Vagina (tissue), 2 donors: ENCODE measurements around the gene PIGS. TPM values are rescaled to one million over a fixed set of nuclear protein-coding genes. Genes with fewer than 3 reads are reported as not detected.

ENCODE experiments used
- DNase-seq, 2 donors: peaks; one replicate each; pipeline ENCODE4 v3.0.0-alpha.2; 2017; ENCODE audit errors: extremely low spot score in 2 of 2
- H3K27ac ChIP-seq: fragments of 200-600 bp; sonication (generic); one replicate; pipeline ENCODE4 v1.5.1; 2019
- H3K27me3 ChIP-seq: fragments of 200-600 bp; sonication (generic); one replicate; pipeline ENCODE4 v1.5.1; 2019
- H3K36me3 ChIP-seq, 2 donors: fragments of 200-600 bp; sonication (generic); one replicate each; pipeline ENCODE4 v1.5.1; 2017 to 2019
- H3K4me1 ChIP-seq: fragments of 200-600 bp; sonication (generic); one replicate; pipeline ENCODE4 v1.5.1; 2019
- H3K4me3 ChIP-seq, 2 donors: fragments of 200-600 bp; sonication (generic); 1 replicate in 1 of 2; 2 replicates in 1 of 2; pipeline ENCODE4 v1.5.1; 2016 to 2019
- H3K9me3 ChIP-seq: fragments of 200-600 bp; sonication (generic); one replicate; pipeline ENCODE4 v1.5.1; 2019
- POLR2A ChIP-seq, 2 donors: fragments of 450-650 bp; IDR thresholded peaks; one replicate each; pipeline ENCODE4 v1.6.1; 2017; ENCODE audit warnings: antibody characterized with exemption in 2 of 2, mild to moderate bottlenecking in 2 of 2, moderate library complexity in 2 of 2
- POLR2AphosphoS5 ChIP-seq, 2 donors: sonication (generic); formaldehyde crosslinking; IDR thresholded peaks; one replicate each; pipeline ENCODE4 v1.9.0; 2017; ENCODE audit warnings: antibody characterized with exemption in 2 of 2, mild to moderate bottlenecking in 2 of 2, low read depth in 1 of 2; ENCODE audit not compliant: insufficient read depth in 1 of 2
- intact Hi-C: fragments of 100-400 bp; cut with DNase I; formaldehyde crosslinking; loops from one replicate; pipeline ENCODE4 v1.15.1; 2023
- total RNA-seq: library from RNA; depleted of rRNA; stranded (reverse); fragments of >200 nt; gene quantifications from one replicate; pipeline ENCODE4 v1.2.3, GENCODE V29; 2016
- TF ChIP-seq, protein P1 (sequence below), 3 experiments: fragments of 450-650 bp in 2 of 3; fragments of 200-600 bp in 1 of 3; sonication (generic) in 1 of 3; IDR thresholded peaks; one replicate each; pipeline ENCODE4 v1.5.1; 2017 to 2019; ENCODE audit warnings: antibody characterized with exemption in 3 of 3, mild to moderate bottlenecking in 2 of 3, moderate library complexity in 2 of 3

The PIGS gene
- total RNA-seq, 1 donor from 2014 or later = 22.8 TPM

DNA sequence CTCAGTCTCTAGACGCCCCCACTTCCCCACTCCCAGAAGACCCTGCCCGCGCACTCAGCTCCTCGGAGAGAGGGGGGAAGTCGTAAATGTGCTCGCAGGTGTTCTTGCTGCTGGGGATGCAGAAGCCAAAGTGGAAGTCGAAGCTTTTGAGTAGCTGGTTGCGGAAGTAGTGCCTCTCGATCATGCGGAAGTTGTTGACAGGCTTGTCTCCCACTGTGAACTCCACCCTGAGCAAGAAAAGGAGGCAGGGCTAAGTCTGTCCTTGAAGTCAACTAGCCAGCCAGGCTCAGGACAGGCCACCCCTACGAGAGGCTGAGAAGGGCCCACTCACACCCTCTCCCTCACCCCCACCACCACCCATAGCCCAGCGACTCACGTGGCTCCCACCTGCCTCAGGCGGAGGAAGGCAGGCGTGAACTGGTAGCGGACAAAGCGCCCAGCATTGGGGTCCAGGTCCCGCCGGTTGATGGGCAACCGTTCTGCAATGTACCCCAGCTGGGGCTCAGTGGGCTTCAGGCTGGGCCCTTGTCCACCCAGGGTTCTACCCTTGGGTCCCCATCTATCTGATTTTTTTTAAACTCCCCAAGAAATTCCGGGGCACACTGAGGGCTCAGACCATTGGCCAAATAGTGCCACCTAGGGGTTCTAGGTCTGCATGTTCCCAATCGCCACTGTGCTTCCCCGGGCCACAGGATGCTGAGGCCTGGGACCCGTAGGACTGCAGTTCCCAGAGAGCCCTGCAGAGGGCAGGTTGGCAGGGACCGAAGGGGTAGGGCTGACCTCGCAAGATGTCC is 23.5 kb downstream of the PIGS start:
- no peak for TF ChIP-seq POLR2A (IDR thresholded peaks at IDR 0.05)
- TF ChIP-seq, protein P1, sequence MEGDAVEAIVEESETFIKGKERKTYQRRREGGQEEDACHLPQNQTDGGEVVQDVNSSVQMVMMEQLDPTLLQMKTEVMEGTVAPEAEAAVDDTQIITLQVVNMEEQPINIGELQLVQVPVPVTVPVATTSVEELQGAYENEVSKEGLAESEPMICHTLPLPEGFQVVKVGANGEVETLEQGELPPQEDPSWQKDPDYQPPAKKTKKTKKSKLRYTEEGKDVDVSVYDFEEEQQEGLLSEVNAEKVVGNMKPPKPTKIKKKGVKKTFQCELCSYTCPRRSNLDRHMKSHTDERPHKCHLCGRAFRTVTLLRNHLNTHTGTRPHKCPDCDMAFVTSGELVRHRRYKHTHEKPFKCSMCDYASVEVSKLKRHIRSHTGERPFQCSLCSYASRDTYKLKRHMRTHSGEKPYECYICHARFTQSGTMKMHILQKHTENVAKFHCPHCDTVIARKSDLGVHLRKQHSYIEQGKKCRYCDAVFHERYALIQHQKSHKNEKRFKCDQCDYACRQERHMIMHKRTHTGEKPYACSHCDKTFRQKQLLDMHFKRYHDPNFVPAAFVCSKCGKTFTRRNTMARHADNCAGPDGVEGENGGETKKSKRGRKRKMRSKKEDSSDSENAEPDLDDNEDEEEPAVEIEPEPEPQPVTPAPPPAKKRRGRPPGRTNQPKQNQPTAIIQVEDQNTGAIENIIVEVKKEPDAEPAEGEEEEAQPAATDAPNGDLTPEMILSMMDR (IDR thresholded peaks at IDR 0.05) = peak; percentile 37 to 75 (median 53)
- Histone ChIP-seq H3K36me3 (peaks cover 0 to 12% of the 10 kb centered on the region in 2 donors), H3K4me3 (no peak overlapping the region), H3K9me3 (no peaks in the 10 kb centered on the region), H3K27ac (no peak overlapping the region), H3K4me1 (peaks cover 13% of the 10 kb centered on the region), H3K27me3 (no peaks in the 10 kb centered on the region)
- intact Hi-C loops = no loop called here
- DNase-seq = no peak

DNA sequence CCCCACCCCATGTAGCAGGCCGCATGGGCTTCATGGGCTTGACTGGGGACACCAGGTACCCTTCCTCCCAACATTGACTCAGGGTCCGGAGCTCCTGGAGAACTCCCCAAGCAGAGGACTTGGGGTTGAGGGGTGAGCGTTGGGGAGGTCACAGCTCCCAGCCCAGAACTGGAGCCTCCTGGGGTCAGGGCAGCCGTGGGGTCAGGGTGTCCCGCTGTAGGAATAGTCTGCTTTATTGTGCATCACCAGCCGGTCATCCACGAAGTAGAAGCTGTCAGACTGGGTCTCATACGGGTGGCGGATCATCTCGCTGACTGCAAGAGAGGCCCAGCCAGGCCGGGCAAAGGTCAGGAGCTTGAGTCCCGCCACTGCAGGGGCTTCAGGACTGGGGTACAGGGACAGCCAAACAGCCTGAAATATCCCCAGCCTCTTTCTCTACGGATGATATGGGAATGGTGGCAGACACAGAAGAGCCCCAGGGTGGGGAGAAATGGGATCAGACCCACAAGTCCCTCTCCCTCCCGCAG is 24.2 kb downstream of the PIGS start:
- H3K27me3 ChIP-seq = no peaks in the 10 kb centered on the region
- H3K4me3 ChIP-seq = no peak overlapping the region
- H3K4me1 ChIP-seq = peaks cover 13% of the 10 kb centered on the region
- peaks cover 0 to 12% of the 10 kb centered on the region in 2 donors for H3K36me3 ChIP-seq
- H3K27ac ChIP-seq = no peak overlapping the region
- intact Hi-C loops = no loop called here
- TF ChIP-seq, protein P1 (IDR thresholded peaks at IDR 0.05) = no peak
- no peak for TF ChIP-seq POLR2AphosphoS5 (IDR thresholded peaks at IDR 0.05; ENCODE audit: insufficient read depth in 1 of 2, low read depth in 1 of 2)
- TF ChIP-seq POLR2A (IDR thresholded peaks at IDR 0.05) = no peak
- no peaks in the 10 kb centered on the region for H3K9me3 ChIP-seq
- DNase-seq = no peak

DNA sequence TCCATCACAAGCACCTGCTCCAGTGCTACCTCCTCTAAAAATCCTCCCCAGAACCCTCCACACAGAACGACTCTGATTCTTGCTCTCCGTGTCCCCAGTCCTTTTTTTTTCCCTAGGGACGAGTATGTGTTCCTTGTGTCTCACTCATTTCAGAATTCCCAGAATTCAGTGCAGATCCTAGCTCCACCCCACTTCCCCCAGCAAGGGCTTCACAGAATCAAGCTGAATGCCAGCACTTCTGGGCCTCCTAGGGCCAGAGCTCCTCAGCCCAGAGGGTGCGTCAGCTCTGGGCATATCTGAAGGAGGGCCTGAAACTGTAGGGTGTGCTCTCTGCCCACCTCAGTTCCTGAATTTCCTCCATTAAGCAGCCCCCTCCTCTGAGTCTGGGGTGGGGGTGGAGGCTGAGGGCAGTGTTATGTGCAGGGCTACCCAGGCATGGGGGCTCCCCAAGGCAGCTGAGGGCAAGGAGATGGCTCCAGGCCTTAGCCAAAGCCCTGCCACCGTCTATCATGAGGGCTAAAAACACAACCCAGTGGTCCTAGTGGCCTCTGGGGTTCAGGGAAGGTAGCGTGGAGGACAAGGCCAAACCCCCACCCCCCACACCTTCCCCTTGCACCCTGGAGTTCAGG is 25.4 kb downstream of the PIGS start:
- Histone ChIP-seq H3K4me3 (no peak overlapping the region), H3K27ac (no peak overlapping the region), H3K4me1 (peaks cover 3% of the 10 kb centered on the region), H3K36me3 (peaks cover 0 to 12% of the 10 kb centered on the region in 2 donors), H3K27me3 (no peaks in the 10 kb centered on the region), H3K9me3 (no peaks in the 10 kb centered on the region)
- TF ChIP-seq, protein P1 (IDR thresholded peaks at IDR 0.05) = no peak
- no peak for TF ChIP-seq POLR2AphosphoS5 (IDR thresholded peaks at IDR 0.05; ENCODE audit: insufficient read depth in 1 of 2, low read depth in 1 of 2)
- no peak for TF ChIP-seq POLR2A (IDR thresholded peaks at IDR 0.05)
- no peak for DNase-seq
- intact Hi-C loops = no loop called here

DNA sequence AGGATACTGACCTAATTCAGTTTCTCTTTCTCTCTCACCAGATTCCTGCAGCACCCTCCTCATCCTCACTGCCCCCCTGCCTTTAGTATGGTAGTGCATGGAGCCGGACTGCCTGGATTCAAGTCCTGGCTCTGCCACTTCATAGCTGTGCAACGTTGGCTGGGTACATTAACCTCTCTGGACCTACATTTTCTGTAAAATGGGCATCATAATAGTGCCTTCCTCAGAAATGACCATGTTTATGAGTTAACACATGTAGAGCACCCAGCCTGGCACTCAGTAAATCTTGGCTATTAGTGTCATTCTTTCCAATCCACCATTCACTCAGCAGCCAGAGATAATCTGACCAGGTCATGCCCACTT is 26.2 kb downstream of the PIGS start:
- Histone ChIP-seq H3K27me3 (no peaks in the 10 kb centered on the region), H3K27ac (no peak overlapping the region), H3K36me3 (peaks cover 0 to 12% of the 10 kb centered on the region in 2 donors), H3K4me1 (no peaks in the 10 kb centered on the region), H3K9me3 (no peaks in the 10 kb centered on the region), H3K4me3 (no peak overlapping the region)
- DNase-seq = no peak
- TF ChIP-seq POLR2AphosphoS5 (IDR thresholded peaks at IDR 0.05; ENCODE audit: insufficient read depth in 1 of 2, low read depth in 1 of 2) (no peak), POLR2A (IDR thresholded peaks at IDR 0.05) (no peak)
- TF ChIP-seq, protein P1 (IDR thresholded peaks at IDR 0.05) = no peak
- intact Hi-C loops = no loop called here
